NCI-H524 (cell line): ENCODE measurements around the gene LAMP2.
A peak's percentile ranks its signal among the peaks of the same experiment; 100 is the strongest.

ENCODE experiments used
- DNase-seq, 2 experiments: peaks; one replicate each; lab custom pipeline; 2025; lab: John Stamatoyannopoulos, UW

Gene LAMP2

GRCh38 chrX:120456973-120457372 is 12.1 kb downstream of the LAMP2 start:
- DNase-seq = no peak

- no peak for DNase-seq
Measured at GRCh38 chrX:120453985-120454384, 15.1 kb downstream of the LAMP2 start.

GRCh38 chrX:120452131-120452530 is 17.0 kb downstream of the LAMP2 start:
- DNase-seq = peak; percentile 7 to 43

- peak; percentile 1 to 43 for DNase-seq
Measured at GRCh38 chrX:120450163-120450562, 18.9 kb downstream of the LAMP2 start.

- peak; percentile 49 to 84 for DNase-seq
Measured at GRCh38 chrX:120446498-120446897, 22.6 kb downstream of the LAMP2 start.

GRCh38 chrX:120439921-120440320 is 29.2 kb downstream of the LAMP2 start:
- no peak for DNase-seq

- peak; percentile 32 to 60 for DNase-seq
Measured at GRCh38 chrX:120429776-120430540, 39.1 kb downstream of the LAMP2 start.

GRCh38 chrX:120428309-120428708 is 40.8 kb downstream of the LAMP2 start:
- no peak for DNase-seq

GRCh38 chrX:120426599-120426998 is 42.5 kb downstream of the LAMP2 start:
- DNase-seq = no peak

- DNase-seq = no peak
Measured at GRCh38 chrX:120419463-120419862, 49.6 kb downstream of the LAMP2 start.

GRCh38 chrX:120408168-120408567 is 60.9 kb downstream of the LAMP2 start:
- no peak for DNase-seq

GRCh38 chrX:120406638-120407037 is 62.5 kb downstream of the LAMP2 start:
- DNase-seq = no peak

- no peak for DNase-seq
Measured at GRCh38 chrX:120402369-120402768, 66.7 kb downstream of the LAMP2 start.

GRCh38 chrX:120401301-120401700 is 67.8 kb downstream of the LAMP2 start:
- DNase-seq = no peak

- peak; percentile 9 to 42 for DNase-seq
Measured at GRCh38 chrX:120380699-120381098, 88.4 kb downstream of the LAMP2 start.

- DNase-seq = no peak
Measured at GRCh38 chrX:120379937-120380681, 89.0 kb downstream of the LAMP2 start.

GRCh38 chrX:120378570-120378969 is 90.5 kb downstream of the LAMP2 start:
- no peak for DNase-seq
